HT-29 (cell line): Measurements from ENCODE around the gene PLCB2. TPM values are rescaled to one million over a fixed set of nuclear protein-coding genes. Genes with fewer than 3 reads are reported as not detected.

Experiments
- DNase-seq: peaks from one replicate; pipeline ENCODE4 v3.0.0-alpha.2; 2015; ENCODE audit warnings: low spot score
- total RNA-seq: library from RNA; depleted of rRNA; stranded (reverse); fragments of >200 nt; shearing (Covaris generic); gene quantifications from 2 replicates; pipeline ENCODE4 v1.2.3, GENCODE V29; 2014

Gene PLCB2
- total RNA-seq, 1 experiment from 2014 or later: 0.38 TPM

- no peak for DNase-seq
Measured at GRCh38 chr15:40306371-40306770, 1.4 kb downstream of the PLCB2 start.

GRCh38 chr15:40305281-40305680 is 2.5 kb downstream of the PLCB2 start:
- no peak for DNase-seq

GRCh38 chr15:40303576-40303975 is 4.2 kb downstream of the PLCB2 start:
- DNase-seq: no peak

GRCh38 chr15:40302981-40303380 is 4.8 kb downstream of the PLCB2 start:
- no peak for DNase-seq

- no peak for DNase-seq
Measured at GRCh38 chr15:40302288-40302886, 5.3 kb downstream of the PLCB2 start.

GRCh38 chr15:40301467-40302179 is 6.1 kb downstream of the PLCB2 start:
- DNase-seq: no peak

- DNase-seq: no peak
Measured at GRCh38 chr15:40300771-40301170, 7.0 kb downstream of the PLCB2 start.

GRCh38 chr15:40300367-40300766 is 7.4 kb downstream of the PLCB2 start:
- no peak for DNase-seq

GRCh38 chr15:40298216-40298935 is 9.4 kb downstream of the PLCB2 start:
- no peak for DNase-seq

GRCh38 chr15:40297356-40297755 is 10.4 kb downstream of the PLCB2 start:
- DNase-seq: no peak

- DNase-seq: no peak
Measured at GRCh38 chr15:40296561-40297230, 11.0 kb downstream of the PLCB2 start.

GRCh38 chr15:40295877-40296560 is 11.7 kb downstream of the PLCB2 start:
- no peak for DNase-seq

GRCh38 chr15:40295297-40295696 is 12.4 kb downstream of the PLCB2 start:
- DNase-seq: no peak

- DNase-seq: no peak
Measured at GRCh38 chr15:40293905-40294895, 13.5 kb downstream of the PLCB2 start.

GRCh38 chr15:40293006-40293405 is 14.7 kb downstream of the PLCB2 start:
- DNase-seq: no peak

GRCh38 chr15:40292246-40292645 is 15.5 kb downstream of the PLCB2 start:
- no peak for DNase-seq

GRCh38 chr15:40290918-40291574 is 16.7 kb downstream of the PLCB2 start:
- DNase-seq: peak; percentile 41

GRCh38 chr15:40290545-40290917 is 17.2 kb downstream of the PLCB2 start:
- DNase-seq: no peak

- peak; percentile 74 for DNase-seq
Measured at GRCh38 chr15:40289140-40289775, 18.5 kb downstream of the PLCB2 start.
